ENCODE data around the gene GET3.
A peak's percentile ranks its signal among the peaks of the same experiment; 100 is the strongest.
"Not testable (repeated sequence)": the region's sequence is repeated elsewhere in the genome, so short reads cannot be mapped to it uniquely, and the experiment has no call there.

GET3 gene

DNA sequence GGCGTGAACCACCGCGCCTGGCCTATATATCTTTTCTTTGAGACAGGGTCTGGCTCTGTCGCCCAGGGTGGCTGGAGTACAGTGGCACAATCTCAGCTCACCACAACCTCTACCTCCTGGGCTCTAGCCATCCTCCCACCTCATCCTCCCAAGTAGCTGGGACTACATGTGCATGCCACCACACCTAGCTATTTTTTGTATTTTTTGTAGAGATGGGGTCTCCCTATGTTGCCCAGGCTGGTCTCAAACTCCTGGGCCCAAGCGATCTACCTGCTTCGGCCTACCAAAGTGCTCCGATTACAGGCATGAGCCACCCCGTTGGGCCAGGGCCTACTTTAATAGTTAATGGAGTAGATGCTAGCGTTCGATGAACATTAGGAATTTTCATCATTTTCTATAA, 17.0 kb upstream of the GET3 start:
- DNase-seq: no peak

DNA sequence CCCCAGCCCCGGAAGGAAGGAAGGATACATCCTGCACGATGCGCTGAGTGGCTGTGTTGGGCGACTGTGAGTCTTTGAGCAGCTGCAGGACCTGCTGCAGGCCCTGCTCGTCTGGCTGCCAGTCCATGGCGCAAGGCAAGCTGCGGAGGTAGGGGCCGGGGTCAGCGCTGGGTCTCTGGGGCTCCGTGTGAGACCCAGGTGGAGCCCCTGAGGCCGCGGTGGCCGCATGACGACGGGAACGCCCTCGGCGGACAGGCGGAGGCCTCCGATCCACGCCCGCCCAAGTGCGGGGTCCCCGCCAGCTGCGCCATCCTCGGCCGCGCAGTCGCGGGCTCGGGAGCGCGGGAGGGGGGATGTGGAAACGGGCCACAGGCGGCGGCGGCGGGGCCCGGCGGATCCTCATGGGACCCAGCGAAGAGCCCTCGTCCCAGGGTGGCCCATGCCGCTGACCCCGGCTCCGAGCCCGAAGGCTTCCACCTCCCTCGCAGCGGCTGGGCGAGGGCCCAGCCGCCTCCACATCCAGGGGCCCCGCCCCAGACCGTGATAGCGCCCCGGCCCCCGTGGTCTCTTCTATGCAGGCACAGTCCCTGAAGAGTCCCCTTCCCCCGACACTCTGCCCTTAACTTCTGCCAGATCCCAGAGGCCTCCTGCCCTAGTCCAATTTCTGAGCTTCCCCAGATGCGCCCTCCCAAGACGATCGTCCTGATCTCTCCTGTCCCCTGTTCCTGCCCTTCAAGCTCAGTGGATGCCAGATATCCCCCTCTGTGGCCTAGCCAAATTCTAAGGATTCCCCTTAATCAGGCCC, 16.2 kb upstream of the GET3 start:
- DNase-seq: no peak

DNA sequence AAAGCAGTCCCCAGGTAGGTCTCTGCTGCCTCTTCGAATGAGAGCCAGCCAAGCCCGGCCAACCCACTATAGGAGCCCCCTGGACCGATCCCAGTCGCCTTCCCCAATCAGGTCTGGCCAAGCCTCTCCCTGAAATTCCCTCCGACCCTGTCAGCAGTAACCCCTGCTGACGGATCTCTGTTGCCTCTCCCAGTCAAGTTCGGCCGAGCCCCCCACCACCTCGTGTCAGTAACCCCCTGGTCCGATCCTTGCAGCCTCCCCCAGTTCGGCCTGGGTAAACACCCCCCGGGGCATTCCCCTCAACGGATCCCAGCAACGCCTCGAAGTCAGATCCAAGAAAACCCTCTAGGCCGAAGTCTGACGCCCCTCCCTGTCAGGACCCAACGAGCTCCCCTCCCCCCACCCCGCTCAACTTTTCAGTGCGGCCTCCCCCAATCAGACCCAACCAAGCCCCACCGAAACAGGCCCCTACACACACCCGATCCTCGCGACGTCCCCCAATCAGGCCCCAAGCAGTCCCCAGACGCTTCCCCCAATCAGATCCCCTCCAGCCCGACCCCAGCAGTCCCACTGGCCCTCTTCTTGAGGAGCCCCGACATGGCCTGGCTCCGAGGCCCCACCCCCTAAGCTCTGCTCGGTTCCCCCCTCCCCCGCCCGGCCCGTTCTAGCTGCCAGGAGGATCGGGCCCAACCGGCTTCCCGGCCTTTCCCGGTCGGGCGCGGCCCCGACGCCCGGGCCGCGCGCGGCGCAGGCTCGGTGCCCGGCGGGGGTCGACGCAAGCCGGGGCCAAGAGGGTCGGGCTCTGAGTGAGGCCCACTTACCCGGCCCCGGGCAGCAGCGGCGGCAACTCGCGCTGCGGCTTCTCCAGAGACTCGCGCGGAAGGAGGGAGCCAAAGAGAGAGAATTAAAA, 15.4 kb upstream of the GET3 start:
- no peak for DNase-seq

DNA sequence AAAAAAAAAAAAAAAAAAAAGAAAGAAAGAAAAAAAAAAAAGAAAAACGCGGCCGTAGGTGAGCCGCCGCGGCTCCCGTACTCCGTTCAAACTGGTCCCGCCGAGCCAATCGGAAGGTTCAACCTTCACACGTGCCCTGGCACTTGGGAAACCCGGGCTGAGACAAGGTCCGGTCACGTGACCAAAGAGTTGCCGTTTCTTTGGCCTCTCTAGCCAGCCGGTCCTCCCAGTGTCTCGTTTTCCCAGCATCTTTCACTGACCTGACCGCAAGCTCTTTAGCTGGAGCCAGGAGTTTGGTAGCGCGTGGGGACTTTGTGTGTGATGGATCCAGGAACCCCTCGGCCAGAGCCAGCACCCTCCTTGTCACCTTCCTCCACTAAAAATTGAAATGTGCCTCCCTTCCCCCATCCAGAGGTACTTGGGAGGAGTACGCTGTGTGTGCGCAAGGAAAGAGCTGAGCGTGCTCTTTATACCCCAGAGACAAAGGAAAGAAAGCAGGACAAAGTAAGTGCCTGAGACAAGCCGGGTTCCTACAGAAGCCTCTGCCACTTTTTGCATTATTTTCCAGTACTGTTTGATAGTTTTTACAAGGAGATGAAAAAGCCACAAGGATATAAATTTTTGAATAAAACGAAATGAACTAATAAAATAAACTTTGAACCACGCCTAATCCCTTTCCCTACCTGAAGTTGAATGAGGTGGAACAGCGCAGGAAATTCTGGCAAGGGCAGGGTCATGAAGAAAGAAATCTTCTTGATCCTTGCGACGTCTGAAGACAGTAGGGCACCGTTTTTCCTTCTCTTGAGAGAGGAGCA, 14.5 kb upstream of the GET3 start:
- DNase-seq: peak; percentile 100

DNA sequence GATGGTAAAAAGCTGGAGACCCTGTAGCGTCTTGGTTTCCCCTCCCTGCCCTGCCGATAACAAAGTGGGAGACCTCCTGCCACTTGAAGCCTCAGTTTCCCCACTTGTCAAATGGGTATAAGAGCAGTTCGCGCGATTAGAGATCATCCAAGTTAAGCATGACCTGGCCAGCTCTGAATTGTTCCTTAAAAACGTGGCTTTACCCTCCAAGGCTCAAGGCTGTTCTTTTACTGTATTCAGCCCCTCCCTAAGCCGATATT, 14.0 kb upstream of the GET3 start:
- DNase-seq: no peak

DNA sequence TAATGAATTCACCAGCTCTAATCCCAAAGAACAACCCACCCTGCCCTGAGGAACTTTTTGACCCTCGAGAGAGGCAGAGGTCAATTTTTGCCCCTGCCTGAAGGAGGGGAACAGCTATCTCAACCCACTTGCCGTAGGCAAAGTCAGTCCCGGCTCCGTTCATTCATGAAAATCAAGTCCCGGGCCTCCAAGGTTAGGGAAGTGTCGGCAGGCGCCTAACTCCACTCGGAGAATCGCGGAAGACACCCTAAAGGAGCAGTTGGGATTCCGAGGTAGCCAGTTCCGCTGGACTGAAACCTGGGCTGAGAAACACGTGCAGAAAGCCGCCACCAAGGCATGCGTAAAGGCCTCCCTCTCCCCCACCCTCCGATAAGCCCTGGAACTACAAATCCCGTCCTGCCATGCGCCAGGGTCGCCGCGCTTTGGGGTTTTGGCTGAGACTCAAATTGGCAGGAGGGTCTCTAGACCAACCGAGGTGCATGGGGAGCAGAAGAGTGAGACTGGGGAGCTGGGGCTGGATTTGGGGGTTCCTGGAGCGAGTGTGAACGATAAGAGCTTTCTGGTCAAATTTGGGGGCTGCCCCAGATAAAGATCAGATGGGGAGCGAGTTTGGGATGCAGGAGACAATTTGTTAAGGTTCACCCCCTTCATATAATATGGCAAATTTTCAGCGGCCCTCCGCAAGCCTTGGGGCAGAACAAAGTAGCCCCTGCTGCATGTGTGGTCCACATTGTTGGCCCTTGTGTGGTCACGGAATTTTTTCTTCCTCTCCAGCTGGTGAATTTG, 13.5 kb upstream of the GET3 start, which contains the start of gene TNPO2:
TSS of gene TNPO2 (minus strand) at position 292 of the 786 bp plus-strand sequence. CDS start 2,955 bp downstream, outside the sequence.
- peak; percentile 82 for DNase-seq

DNA sequence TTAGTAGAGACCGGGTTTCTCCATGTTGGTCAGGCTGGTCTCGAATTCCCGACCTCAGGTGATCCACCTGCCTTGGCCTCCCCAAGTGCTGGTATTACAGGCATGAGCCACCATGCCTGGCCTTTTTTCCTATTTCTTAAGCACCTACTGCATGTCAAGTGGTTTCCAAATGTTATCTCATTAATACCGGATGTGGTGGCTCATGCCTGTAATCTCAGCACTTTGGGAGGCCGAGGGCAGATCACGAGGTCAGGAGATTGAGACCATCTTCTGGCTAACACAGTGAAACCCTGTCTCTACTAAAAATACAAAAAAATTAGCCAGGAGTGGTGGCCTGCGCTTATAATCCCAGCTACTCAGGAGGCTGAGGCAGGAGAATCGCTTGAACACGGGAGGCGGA, 11.7 kb upstream of the GET3 start:
- DNase-seq: not testable (repeated sequence)

DNA sequence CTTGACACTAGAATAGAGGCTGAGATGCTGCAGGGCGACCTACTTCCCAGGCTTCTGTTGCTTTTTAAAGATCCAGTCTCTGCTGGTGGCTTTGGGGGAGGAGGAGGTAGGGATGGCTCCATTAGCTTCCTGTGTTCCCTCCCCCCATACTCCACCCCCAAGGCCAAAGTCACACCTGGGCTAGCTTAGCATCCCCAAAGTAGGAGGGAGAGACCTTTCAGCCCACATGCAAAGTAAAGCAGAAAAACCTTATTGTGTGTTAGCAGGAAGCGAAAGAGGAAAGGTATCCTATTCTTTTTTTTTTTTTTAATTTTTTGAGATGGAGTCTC, 10.3 kb upstream of the GET3 start:
- no peak for DNase-seq

DNA sequence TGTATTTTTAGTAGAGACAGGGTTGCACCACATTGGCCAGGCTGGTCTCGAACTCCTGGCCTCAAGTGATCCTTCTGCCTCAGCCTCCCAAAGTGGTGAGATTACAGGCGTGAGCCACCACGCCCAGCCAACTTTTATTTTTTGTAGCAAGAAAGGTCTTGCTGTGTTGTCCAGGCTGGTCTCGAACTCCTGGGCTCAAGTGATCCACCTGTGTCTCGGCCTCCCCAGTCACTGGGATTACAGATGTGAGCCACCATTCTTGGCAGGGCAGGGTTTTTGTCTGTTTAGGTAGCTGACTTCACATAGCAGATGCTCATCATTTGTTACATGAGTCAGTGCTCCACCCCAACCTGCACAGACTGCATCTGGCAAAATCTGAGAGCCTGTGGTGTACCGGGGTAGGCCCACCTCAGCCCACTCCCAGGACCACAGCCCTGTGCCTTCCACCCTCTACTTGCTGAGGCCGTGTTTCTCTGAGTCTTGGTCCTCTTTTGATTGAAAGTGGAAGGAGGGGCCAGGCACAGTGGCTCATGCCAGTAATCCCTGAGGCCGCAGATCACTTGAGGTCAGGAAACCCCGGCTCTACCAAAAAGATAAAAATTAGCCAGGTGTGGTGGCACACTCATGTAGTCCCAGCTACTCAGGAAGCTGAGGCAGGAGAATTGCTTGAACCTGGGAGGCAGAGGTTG, 9.4 kb upstream of the GET3 start:
- no peak for DNase-seq

DNA sequence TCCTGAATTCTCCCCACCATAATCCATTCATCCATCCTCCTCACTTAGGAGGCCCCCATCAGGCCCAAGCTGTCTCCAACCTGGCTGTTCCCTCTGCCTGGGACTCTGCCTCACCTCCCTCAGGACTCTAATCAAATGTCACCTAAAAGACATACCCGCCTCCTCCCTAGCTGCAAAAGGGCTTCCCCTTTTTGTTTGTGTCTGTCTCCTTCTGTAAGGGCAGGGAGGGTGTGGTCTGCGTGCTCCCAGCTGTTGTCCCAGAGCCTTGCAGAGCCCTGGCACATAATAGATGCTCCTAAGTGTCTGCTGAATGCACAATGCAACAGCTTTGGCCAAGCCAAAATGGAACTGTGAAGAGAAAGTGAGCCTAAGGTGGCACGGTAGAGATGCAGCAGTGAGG, 7.2 kb upstream of the GET3 start:
- DNase-seq: peak; percentile 56

DNA sequence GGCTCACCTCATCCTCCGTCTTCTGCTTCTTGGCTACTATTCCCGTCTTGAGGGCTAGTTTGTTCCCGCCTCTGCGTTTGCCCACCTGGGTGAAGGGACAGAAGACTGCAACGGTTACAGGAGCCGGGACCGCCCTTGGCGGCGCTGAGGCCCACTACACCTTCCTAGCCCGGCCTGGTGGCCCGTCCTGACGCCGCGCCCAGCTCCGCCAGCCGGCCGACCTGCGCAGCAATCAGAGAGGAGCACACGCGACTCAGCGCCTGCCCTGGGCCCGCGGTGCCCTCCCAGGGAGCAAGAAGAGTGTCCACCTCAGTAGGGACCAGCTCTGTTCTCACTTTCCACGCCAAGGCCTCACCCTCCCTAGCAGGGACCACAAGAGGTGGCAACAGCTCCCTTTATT, 6.0 kb upstream of the GET3 start:
- no peak for DNase-seq

DNA sequence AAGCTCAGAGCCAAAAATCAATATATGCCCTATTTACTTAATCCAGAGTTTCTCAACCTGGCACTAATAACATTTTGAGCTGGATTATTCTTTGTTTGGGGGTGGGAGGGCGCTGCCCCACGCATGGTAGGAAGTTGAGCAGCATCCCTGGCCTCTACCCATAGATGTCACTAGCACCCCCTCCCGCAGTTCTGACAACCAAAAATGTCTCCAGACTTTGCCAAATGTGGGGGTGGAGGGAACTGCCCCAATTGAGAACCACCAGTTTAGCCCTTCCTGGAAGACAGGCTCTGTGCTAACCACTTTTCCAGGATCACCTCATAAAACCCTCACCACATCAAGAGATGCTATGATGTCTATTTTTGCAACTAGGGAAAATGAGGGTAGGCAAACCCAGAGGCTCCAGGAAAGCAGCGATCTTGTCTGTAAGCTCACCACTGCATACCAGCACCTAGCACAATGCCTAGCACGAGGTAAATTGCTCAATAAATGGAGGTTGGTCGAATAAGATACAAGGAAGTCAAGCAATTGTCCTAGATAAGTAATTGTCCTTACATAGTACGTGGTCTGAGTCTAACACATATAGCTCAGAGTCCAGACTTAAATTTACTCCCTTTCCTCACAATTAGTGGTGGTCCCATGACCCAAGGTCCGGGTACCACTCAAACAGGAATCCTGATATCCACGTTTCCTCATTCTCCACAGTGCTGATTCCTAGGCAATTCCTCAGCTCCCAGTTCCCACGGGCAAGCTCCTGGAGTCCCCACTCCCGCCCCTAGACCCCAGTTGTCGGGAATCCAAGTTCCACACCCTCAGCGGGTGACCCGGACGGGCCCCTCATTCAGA, 3.7 kb upstream of the GET3 start:
- DNase-seq: peak; percentile 76

DNA sequence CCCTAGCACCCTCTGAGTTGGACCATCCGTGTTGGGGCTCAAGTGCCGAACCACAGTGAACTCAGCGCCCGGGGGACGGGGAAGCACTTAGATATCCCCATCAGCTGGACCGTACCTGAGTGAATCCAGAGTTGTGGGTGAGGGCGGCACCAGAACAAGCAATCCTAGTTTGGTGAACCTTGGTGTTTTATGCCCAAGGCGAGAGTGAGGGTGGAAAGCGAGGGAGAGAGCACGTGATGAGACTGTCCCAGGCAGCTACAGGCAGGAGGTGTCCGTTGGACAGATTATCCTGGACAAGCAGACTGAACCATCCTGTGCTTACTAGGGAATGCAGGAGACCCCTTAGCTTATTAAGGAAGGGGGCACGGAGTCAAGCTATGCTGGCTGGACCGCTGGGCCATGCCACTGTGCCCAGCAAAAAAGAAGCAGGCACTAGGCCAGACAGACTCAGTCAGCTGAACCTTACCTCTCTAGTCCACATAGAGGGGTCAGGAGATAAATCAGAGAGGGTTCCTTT, 596 bp downstream of the GET3 start:
- DNase-seq: no peak

DNA sequence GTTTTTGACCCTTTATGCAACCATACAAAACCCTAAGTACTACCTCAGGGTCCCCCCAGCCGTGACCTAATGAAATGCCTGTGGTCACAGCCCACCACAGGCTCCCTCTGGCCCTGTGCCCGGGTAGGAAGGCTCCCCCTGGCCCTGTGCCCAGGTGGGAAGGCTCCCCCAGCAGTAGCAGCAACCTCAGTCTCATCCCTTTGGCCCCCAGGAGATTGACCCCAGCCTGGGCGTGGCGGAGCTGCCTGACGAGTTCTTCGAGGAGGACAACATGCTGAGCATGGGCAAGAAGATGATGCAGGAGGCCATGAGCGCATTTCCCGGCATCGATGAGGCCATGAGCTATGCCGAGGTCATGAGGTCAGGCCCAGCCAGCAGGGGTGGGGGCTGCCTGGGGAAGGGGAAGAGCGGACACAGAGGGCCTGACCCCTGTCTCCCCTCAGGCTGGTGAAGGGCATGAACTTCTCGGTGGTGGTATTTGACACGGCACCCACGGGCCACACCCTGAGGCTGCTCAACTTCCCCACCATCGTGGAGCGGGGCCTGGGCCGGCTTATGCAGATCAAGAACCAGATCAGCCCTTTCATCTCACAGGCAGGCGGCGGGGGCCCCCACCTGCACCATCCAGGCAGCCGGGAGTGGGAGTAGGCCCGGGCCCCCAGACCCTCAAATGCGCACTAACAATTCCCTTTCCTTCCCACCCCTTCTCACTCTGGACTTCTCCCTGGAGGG, 8.0 kb downstream of the GET3 start:
- DNase-seq: no peak

DNA sequence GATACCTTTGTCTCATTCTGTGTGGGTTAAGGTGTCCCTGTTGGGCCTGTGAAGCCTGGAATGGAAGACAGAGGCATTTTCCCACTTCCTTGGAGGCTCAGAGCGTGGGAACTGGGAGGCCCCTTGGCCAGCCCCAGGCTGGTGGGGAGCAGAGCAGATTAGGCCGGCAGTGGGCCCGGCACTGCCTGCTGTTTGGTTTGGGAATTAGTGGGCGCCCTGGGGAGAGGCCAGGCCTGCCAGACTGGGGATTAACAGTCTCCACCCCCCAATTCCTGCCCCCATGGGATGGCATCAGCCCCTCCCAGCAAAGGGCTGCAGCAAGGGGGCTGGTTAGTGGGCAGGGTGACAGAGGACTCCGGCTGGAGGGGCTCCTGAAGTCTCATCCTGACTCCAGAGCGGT, 11.2 kb downstream of the GET3 start:
- DNase-seq: no peak

DNA sequence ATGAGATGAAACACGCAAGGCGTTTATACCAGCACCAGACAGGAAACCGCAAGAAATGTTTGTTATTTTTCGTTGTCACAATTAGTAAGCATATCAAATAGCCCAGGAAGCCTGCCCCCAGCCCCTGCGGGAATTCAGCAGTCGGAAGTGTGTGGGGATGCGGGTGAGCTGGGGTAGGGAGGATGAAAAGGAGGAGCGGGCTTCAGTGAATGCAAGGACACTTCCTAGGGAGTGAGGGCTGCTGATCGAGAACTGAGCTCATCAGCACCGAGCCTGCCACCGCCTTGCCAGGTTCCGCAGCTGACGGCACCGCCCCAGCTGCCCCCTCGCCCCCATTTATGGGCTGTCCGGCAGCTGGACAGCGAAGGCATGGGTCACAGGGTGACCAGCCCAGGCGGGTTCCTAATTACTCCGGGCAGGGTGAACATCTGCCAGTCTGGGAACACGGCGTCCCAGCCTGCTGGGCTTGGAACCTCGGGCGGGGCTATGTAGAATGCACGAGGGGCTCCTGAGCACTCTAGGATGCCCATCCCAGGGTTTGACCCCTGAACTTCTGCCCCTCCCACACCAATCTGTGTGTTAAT, 12.7 kb downstream of the GET3 start:
- no peak for DNase-seq

DNA sequence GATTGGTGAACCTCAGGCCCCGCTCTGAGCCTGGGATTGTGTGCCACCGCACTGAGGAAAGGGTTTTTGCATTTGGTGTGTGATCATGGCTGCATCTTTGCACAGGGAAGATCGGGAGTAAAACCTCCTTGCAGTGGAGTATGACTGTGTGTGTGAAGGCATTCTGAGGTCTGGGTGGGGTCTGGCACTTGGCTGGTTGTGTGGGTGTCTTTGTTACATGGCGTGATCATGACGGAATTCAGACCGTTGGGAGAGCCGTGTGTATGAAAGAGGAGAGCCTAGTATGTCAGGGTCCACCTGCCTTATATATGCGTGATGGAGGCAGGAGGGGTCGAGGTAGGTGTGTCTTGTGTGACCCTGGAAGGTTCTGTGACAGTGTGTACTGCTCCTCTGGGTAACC, 13.6 kb downstream of the GET3 start:
- no peak for DNase-seq

DNA sequence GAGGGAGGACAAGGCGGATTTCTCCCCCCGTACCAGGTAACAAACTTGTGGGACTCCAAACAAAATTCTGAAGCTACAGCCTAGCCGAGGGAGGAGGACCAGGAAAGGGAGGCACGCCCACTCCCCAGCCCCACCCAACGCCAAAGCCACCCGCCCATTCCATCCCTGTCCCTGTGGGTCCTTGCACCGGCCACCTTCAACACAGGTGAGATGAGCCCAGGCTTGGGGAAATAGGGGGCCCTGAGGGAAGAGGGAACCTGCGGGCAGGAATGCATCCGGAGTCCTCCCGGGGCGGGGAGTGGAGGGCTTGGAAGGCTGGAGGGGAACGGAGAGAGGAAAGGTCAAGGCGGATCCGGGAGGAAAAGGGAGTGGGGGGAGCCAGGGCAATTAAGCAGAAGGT, 14.3 kb downstream of the GET3 start, which contains the start of gene BEST2:
TSS of gene BEST2 (plus strand) at position 157 of the 400 bp plus-strand sequence. CDS start 802 bp downstream, outside the sequence.
- no peak for DNase-seq

DNA sequence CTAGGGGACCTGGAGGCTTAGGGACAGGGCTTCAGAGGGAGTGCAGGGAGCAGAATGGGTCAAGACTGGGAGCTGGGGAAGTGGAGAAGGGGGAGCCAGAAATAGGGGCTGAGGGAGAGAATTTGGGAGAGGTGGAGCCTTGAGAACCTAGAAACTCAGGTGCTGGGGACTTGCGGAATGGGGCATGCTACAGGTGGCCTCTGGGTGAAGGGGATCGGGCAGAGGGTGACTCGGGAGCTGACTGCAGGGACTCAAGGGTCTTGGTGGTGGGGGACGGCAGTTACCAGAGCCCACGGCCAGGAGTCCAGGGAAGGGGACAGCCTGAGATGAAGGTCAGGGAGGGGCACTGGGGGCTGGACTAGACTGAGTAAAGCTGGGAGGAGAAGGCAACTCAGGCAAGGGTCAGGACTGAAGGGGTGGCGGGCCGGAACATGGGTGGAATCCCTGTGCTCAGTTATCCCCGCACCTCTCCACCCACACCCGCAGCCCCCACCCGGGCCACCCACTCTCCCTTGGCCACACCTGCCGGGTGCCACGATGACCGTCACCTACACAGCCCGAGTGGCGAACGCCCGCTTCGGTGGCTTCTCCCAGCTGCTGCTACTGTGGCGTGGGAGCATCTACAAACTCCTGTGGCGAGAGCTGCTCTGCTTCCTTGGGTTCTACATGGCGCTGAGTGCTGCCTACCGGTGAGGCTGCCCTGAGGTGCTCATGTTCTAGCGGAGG, 14.9 kb downstream of the GET3 start:
- DNase-seq: no peak
